Iris pigment epithelial cell (primary cell): Measurements from ENCODE around the gene MEP1B.
A peak's percentile ranks its signal among the peaks of the same experiment; 100 is the strongest.
"Not testable (repeated sequence)": the region's sequence is repeated elsewhere in the genome, so short reads cannot be mapped to it uniquely, and the experiment has no call there.

Experiments used
- DNase-seq: peaks from one replicate; pipeline ENCODE4 v3.0.0-alpha.2; 2011; ENCODE audit warnings: low read depth

Gene MEP1B

DNA sequence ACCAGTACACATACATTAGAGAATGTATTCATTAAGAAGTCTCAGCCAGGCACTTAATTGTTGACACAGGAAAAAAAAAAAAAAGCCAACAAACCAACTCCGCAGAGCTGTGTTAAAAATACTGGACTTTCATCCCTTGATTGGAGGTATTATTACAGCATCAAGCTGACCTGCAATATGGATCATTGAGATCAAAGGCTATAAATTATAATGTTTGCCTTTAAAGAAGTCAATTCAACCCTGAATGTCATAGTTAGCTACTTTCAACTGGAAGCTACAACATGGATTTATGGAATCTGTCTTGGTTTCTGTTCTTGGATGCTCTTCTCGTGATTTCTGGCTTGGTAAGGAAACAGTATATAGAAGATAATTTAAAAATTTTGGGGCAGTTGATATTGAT, at the start of gene MEP1B:
Gene MEP1B, plus strand, starts transcription at position 250 of the 400 bp plus-strand sequence. Its CDS starts 32 bp downstream, at position 282.
- DNase-seq: no peak

GRCh38 chr18:32148185-32148870, 41.5 kb upstream of the MEP1B start:
- no peak for DNase-seq

DNA sequence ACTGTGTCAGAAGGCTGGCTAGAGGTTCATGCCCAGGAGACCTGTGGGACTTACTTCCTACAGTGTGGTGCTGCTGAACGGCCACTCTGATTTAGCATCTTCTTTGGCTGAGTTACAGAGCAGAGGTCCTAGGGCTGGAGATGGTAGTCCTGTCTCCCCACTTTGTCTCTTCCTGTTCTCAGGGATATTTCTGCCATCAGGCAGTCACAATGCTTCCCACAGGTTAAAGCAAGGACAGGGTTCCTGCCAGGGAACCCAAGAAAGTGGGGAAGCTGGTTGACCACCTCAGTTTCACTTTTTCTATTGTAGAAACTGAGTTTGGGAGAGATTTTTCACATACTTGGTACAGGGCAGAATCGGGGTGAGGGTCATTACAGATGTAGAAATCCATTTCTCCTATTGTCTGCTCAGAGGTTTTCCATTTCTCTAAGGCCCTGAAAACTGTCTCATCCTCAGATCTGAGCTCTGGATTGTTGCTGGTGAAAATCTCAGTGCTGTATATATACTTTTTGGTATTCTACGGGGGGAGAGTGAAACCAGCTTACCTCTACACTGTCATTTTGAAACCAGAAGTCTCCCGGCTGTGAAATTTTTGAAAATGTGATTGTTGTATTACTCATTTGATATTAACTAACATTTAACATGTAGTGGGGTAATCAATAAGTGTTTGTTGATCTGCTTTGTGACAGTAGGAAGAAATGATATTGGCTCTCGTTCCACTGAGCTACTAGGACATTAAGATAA, 37.0 kb upstream of the MEP1B start:
- no peak for DNase-seq

- no peak for DNase-seq
Observed at GRCh38 chr18:32156855-32157254, 33.0 kb upstream of the MEP1B start.

GRCh38 chr18:32157580-32157979, 32.3 kb upstream of the MEP1B start:
- no peak for DNase-seq

DNA sequence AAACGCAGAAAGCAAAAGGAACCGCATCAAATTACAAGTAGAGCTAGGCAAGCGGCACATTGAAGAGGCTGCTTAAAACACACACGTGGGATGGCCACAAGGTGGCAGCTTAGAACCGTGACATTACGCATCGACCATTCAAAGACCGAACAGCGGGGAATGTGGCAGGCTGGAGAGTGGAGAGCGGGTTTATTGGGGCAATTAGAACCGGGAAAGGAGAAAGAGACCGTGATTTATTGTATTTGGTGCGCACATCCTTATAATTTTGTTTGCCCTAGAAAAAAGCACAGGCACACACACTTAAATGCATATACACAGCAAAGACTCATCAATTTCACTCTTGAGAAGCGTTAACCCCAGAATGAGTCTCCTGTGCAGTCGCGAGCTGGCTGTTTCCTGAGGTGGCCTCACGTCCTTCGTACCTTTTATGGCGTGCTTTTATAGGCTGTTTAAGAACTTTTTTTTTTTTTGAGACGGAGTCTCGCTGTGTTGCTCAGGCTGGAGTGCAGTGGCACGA, 31.7 kb upstream of the MEP1B start:
- DNase-seq: peak; percentile 89

DNA sequence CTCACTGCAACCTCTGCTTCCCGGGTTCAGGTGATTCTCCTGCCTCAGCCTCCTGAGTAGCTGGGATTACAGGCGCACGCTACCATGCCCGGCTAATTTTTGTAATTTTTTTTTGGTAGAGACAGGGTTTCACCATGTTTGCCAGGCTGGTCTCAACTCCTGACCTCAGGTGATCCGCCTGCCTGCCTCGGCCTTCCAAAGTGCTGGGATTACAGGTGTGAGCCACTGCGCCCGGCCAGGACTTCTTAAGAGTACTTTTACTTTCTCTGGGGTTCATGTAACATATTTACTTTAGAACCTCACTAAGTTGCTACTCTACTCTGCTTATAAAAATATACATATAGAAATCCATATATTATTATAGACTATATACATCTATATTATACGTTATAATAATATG, 31.2 kb upstream of the MEP1B start:
- not testable (repeated sequence) for DNase-seq

DNA sequence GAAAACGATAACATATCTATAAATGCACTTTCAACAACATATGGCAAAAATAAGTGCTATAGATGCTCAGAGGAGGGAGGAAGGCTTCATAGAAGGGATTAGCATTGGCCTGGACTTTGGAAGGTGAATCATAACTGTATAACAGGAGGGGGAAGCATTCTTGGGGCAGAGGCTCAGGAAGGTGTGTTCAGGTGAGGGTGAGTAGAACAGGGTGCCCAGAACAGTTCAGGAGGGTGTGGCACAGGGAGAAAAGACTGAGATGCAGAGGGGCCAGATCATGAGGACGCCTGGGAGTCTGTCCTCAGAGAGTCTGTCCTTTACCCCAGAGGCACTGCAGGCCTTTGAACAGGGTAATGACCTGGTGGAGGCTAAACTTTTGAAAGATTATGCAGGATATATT, 29.3 kb upstream of the MEP1B start:
- no peak for DNase-seq

DNA sequence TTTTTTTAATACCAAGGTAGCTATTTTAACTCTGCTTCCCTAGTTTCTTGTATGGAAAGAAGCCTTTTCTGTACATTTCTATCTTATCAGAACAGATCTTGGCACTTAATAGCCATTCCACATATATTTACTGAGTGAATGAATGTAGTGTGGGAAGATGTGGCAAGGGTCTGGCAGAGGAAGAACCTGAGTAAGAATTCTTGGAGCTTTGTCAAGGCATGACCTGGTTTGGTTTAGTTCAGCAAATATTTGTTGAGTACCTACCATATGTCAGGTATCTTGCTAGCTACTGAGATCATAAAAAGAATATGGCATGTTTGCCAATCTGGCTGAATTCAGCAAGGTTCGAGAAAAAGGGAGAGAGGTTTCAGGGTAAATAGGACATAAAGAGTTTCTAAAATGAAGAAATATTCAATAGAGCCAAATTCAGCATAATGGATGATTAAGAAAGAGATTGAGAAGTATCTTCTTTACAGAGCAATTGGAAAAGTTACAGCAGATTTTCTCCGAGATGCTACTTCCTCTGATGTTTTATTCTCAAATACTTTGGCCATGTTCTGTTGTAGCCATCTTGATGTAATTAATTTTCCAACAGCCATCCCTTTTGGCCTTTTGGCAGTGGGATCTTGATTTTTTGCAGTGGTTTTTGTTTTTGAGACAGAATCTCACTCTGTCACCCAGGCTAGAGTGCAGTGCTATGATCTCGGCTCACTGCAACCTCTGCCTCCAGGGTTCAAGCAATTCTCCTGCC, 21.7 kb upstream of the MEP1B start:
- DNase-seq: no peak

DNA sequence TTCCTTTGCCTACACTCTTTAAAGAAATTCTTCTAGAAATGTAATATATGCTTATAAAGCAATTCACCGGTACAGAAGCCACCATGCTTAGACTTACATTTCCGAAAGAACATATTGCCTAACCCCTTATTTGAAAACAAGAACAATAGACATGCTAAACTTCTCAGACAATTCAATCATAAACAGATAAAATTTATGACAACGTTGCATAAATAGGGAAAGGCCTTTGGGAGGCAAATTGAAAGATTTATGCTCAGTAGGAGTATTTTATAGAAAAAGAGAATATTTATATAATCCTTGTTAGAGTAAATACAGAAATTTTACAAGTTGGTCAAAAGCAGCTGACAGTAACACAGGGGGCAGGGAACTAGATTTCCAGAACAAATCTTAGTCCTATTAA, 16.2 kb upstream of the MEP1B start:
- no peak for DNase-seq

DNA sequence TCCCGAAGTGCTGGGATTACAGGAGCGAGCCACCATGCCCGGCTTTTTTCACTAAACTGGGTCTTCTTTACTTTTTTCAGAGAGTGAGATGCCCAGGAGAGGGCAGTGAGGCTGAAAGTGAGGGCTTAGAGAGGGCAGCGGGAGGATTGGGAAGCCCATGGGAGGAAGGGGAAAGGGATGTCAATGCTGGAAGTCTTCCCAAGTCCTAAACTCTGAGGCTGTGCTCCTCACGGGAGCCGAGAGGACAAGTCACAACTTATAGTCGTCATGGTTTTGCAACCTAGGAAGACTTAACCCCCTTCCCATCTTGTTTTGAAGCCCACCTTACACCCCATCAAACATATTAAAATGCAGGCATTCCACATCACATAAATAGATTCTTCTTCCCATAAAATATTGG, 15.1 kb upstream of the MEP1B start:
- no peak for DNase-seq

GRCh38 chr18:32175265-32175664, 14.6 kb upstream of the MEP1B start:
- no peak for DNase-seq

DNA sequence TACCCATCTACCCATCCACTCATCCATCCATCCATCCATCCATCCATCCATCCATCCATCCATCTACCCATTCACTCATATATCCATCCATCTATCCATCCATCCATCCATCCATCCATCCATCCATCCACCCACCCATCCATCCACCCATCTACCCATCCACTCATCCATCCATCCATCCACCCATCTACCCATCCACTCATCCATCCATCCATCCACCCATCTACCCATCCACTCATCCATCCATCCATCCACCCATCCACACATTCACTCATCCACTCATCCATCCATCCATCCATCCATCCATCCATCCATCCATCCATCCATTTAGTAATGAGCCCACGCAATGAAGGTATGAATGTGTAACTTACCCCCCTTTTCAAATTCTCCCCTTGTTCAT, 13.1 kb upstream of the MEP1B start:
- not testable (repeated sequence) for DNase-seq

- DNase-seq: no peak
Observed at GRCh38 chr18:32177530-32177929, 12.3 kb upstream of the MEP1B start.

- DNase-seq: no peak
Observed at GRCh38 chr18:32183503-32183902, 6.3 kb upstream of the MEP1B start.

DNA sequence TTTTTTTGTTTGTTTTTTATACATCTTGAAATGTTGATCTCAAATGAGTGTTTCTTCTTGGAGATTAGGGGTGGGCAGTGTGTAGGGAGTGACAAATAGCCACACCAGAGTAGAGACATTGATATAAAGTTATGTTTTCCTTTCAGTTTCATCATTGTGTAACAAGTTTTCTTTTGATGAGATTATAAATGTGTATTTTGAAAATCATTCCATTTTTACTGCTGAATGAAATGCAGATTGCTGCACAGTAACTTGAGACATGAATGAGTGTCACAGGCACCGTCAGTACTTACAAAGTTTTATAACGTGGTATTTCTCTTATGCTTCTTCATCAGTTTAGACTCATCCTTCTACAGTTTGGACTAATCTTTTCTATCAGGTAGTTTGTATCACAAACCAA, 370 bp downstream of the MEP1B start:
- no peak for DNase-seq

GRCh38 chr18:32195881-32196815, 6.3 kb downstream of the MEP1B start:
- no peak for DNase-seq

DNA sequence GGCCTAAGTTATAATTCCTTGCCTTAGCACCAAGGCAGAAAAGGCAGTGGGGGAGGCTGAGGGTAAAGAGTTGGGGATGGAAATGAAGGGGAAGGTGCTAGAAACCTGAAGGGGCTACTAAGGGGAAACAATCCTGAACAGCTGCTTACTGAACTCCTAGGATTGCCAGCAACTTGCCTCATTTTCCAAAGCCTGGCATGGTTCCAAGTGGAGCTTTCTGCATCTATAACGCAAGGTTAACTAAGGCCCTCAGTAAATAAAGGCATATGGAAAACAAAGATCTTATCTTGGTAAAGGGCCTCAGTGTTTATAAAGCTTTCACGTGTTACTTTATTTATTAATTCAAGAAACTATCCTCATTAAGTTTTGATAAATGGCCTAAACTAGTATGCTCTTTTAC, 10.9 kb downstream of the MEP1B start:
- no peak for DNase-seq

GRCh38 chr18:32201948-32202672, 12.3 kb downstream of the MEP1B start:
- DNase-seq: no peak

DNA sequence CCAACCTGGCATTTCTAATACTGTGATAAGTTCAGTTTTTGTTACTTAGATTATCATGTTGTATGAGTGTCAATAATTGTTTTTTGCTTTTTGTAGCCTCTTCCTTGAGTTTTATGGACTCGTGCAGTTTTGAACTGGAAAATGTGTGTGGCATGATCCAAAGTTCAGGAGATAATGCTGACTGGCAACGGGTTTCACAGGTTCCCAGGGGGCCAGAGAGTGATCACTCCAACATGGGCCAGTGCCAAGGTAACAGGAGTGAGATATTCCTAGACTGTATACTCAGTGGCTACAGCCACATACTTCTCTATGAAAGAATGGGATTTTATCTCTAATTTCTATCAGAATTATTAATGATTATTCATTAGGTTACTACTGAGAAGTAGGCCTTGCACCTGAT, 18.2 kb downstream of the MEP1B start:
- DNase-seq: no peak

- no peak for DNase-seq
Observed at GRCh38 chr18:32208577-32208976, 18.7 kb downstream of the MEP1B start.
